HUES48 (cell line): ENCODE measurements around the gene SH2B3.

Source experiments
- H3K27ac ChIP-seq: one replicate; pipeline ENCODE4 v1.7.0; 2013; ENCODE audit warnings: low read depth, low read length, inconsistent platforms
- H3K27me3 ChIP-seq: 2 replicates; pipeline ENCODE4 v1.6.1; 2013; ENCODE audit warnings: mild to moderate bottlenecking, low read length; ENCODE audit not compliant: control insufficient read depth, insufficient read depth
- H3K36me3 ChIP-seq: 2 replicates; pipeline ENCODE4 v1.6.1; 2013; ENCODE audit warnings: low read length; ENCODE audit not compliant: control insufficient read depth, insufficient read depth
- H3K4me1 ChIP-seq: 2 replicates; pipeline ENCODE4 v1.6.1; 2013; ENCODE audit warnings: mild to moderate bottlenecking, low read length; ENCODE audit not compliant: control insufficient read depth, insufficient read depth
- H3K4me3 ChIP-seq: 2 replicates; pipeline ENCODE4 v1.5.1; 2013; ENCODE audit warnings: mild to moderate bottlenecking, low read depth, low read length
- H3K9ac ChIP-seq: 2 replicates; pipeline ENCODE4 v1.6.1; 2013; ENCODE audit warnings: mild to moderate bottlenecking, low read depth, low read length, moderate library complexity
- H3K9me3 ChIP-seq: 2 replicates; pipeline ENCODE4 v1.6.1; 2013; ENCODE audit warnings: low read length; ENCODE audit not compliant: control insufficient read depth, insufficient read depth

SH2B3 gene

GRCh38 chr12:111405859-111406473 lies at the start of gene SH2B3:
SH2B3 (plus strand) TSS chr12:111405923; CDS start chr12:111418146, 12,223 bp downstream.
- peak within 1 kb of the TSS; percentile 80 for H3K27ac ChIP-seq
- H3K27me3 ChIP-seq: no peaks in the 10 kb centered on the region
- no peaks in the 10 kb centered on the region for H3K9me3 ChIP-seq
- H3K36me3 ChIP-seq: no peaks in the 10 kb centered on the region
- H3K9ac ChIP-seq: peak within 1 kb of the TSS; percentile 68
- peaks cover 50% of the 10 kb centered on the region for H3K4me1 ChIP-seq
- H3K4me3 ChIP-seq: peak within 1 kb of the TSS; percentile 81

DNA sequence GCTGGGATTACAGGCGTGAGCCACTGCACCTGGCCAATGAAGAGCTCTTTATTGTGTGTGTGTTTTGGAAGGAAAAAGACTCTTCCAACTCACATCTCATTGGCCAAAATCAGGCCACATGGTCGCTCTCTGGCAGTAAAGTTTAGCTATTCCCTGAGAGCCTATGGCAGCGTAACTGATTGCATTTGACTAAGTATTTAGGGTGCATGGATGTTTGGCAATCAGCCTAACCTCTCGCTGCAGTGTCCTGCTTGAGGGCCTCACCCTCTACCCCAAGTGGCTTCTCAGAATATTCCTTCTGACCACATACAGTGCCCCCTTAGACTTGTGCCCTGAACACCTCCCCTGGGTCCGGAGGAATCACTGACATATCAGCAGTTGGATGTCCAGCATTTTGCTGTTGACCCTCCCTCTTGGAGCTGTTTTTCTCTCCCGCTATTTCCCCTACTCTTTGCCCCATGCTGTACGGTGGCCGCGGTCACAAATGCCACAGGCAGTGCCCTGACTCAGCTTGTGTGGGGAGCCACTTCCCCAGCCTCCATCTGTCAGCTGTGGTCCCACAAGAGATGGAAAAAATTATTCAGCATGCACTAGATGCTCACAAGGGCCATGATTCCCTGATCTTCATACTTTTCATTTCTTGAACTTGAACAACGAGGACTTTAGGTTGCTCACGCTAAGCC lies 46.4 kb upstream of the SH2B3 start:
- H3K36me3 ChIP-seq: no peaks in the 10 kb centered on the region
- no peaks in the 10 kb centered on the region for H3K27me3 ChIP-seq
- H3K27ac ChIP-seq: no peak overlapping the region
- 0 out of 2 replicates have a peak overlapping the region, but pooled peaks have one; percentile 24 for H3K9ac ChIP-seq
- H3K9me3 ChIP-seq: no peaks in the 10 kb centered on the region
- no peak overlapping the region for H3K4me3 ChIP-seq
- no peaks in the 10 kb centered on the region for H3K4me1 ChIP-seq

GRCh38 chr12:111359914-111360276 lies 45.8 kb upstream of the SH2B3 start:
- no peaks in the 10 kb centered on the region for H3K36me3 ChIP-seq

DNA sequence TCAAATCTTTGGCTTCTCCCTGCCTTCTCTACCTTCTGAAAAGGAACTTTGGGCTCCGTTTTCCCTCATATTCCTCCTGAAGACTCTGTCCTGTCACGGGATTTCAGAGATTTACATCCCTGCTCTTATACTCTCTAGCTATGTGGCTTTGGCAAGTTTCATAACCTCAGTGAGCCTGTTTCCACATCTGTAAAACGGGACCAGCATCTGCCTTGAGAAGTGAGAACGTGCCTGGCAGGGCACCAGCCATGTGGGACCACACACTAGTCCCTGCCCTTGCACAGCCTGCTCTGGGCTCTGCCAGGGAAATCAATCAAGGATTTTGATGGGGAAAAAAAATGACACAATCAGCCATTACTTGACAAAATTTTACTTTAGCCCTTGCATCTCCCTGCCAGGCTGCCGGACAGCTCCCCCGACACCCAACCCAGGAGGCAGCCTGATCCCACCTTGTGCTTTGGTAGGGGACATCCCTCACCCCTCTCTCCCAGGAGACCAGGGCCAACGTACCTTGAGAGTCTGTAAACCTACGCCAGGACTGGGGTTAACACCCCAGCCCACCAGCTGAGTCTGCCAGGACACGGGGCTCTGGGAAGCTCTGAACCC lies 45.3 kb upstream of the SH2B3 start:
- Histone ChIP-seq H3K4me1 (no peaks in the 10 kb centered on the region), H3K9ac (no peak overlapping the region), H3K27me3 (no peaks in the 10 kb centered on the region), H3K9me3 (no peaks in the 10 kb centered on the region), H3K27ac (no peak overlapping the region), H3K4me3 (no peak overlapping the region), H3K36me3 (peaks cover 3% of the 10 kb centered on the region; the same call in 1 of the 2 replicates)

More at GRCh38 chr12:111359914-111360276, 45.8 kb upstream of the SH2B3 start:
- no peak overlapping the region for H3K27ac ChIP-seq
- no peaks in the 10 kb centered on the region for H3K4me1 ChIP-seq
- no peak overlapping the region for H3K9ac ChIP-seq
- no peaks in the 10 kb centered on the region for H3K9me3 ChIP-seq
- H3K27me3 ChIP-seq: no peaks in the 10 kb centered on the region
- H3K4me3 ChIP-seq: no peak overlapping the region

GRCh38 chr12:111361073-111361716 lies 44.5 kb upstream of the SH2B3 start:
- Histone ChIP-seq H3K27ac (no peak overlapping the region), H3K36me3 (peaks cover 3% of the 10 kb centered on the region; the same call in 1 of the 2 replicates), H3K9me3 (no peaks in the 10 kb centered on the region), H3K27me3 (no peaks in the 10 kb centered on the region), H3K4me3 (no peak overlapping the region), H3K4me1 (no peaks in the 10 kb centered on the region), H3K9ac (no peak overlapping the region)

GRCh38 chr12:111361717-111362576 lies 43.8 kb upstream of the SH2B3 start:
- Histone ChIP-seq H3K36me3 (peaks cover 3% of the 10 kb centered on the region; the same call in 1 of the 2 replicates), H3K4me1 (no peaks in the 10 kb centered on the region), H3K9me3 (no peaks in the 10 kb centered on the region), H3K27me3 (no peaks in the 10 kb centered on the region), H3K27ac (no peak overlapping the region), H3K4me3 (no peak overlapping the region), H3K9ac (no peak overlapping the region)

GRCh38 chr12:111362687-111363475 lies 42.8 kb upstream of the SH2B3 start:
- no peak overlapping the region for H3K27ac ChIP-seq
- no peak overlapping the region for H3K9ac ChIP-seq
- H3K4me1 ChIP-seq: no peaks in the 10 kb centered on the region
- peaks cover 3% of the 10 kb centered on the region; the same call in 1 of the 2 replicates for H3K27me3 ChIP-seq
- H3K36me3 ChIP-seq: peaks cover 3% of the 10 kb centered on the region; the same call in 1 of the 2 replicates
- no peak overlapping the region for H3K4me3 ChIP-seq
- H3K9me3 ChIP-seq: no peaks in the 10 kb centered on the region

DNA sequence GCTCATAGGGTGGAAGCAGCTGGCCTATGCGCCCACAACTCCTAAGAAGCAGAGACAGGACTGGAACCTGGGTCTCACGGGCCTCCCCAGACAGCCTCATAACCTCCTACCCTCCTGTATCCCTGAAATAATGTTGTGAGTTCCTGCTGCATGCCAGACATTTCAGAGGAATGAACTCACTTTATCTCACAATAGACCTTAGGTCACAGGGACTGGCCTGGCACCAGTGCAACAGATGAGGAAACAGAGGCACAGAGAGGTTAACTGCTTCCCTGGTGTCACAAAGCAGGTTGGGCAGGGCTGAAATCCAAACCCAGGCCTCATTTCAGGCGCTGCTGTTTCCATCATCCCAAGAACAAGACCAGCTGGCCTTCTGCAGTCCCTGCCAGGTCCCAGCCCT lies 42.1 kb upstream of the SH2B3 start:
- no peaks in the 10 kb centered on the region for H3K9me3 ChIP-seq
- H3K4me3 ChIP-seq: no peak overlapping the region
- H3K27me3 ChIP-seq: peaks cover 10% of the 10 kb centered on the region
- no peaks in the 10 kb centered on the region for H3K4me1 ChIP-seq
- H3K27ac ChIP-seq: no peak overlapping the region
- no peak overlapping the region for H3K9ac ChIP-seq
- H3K36me3 ChIP-seq: peaks cover 3% of the 10 kb centered on the region; the same call in 1 of the 2 replicates

GRCh38 chr12:111366075-111366474 lies 39.6 kb upstream of the SH2B3 start:
- no peak overlapping the region for H3K27ac ChIP-seq
- no peaks in the 10 kb centered on the region for H3K4me1 ChIP-seq
- H3K9ac ChIP-seq: no peak overlapping the region
- H3K9me3 ChIP-seq: no peaks in the 10 kb centered on the region
- H3K27me3 ChIP-seq: peaks cover 12% of the 10 kb centered on the region
- H3K36me3 ChIP-seq: peaks cover 3% of the 10 kb centered on the region; the same call in 1 of the 2 replicates
- no peak overlapping the region for H3K4me3 ChIP-seq

DNA sequence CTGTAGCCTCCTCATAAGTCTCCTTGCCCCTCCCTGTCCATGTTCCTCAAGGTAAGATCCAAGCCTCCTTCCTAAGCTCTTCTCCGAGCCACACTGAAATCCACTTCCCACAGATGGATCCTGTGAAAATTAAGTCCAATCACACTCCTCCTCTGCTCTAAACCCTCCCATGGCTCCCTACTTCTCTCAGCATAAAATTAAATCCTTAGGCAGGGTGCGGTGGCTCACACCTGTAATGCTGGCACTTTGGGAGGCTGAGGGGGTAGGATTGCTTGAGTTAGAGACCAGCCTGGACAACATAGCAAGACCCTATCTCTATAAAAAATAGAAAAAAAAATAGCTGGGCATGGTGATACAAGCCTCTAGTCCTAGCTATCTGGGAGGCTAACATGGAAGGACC lies 39.1 kb upstream of the SH2B3 start:
- Histone ChIP-seq H3K27me3 (peaks cover 12% of the 10 kb centered on the region), H3K36me3 (peaks cover 3% of the 10 kb centered on the region; the same call in 1 of the 2 replicates), H3K4me1 (no peaks in the 10 kb centered on the region), H3K27ac (no peak overlapping the region), H3K9me3 (no peaks in the 10 kb centered on the region), H3K4me3 (no peak overlapping the region), H3K9ac (no peak overlapping the region)
